Muscle of back (tissue), 13 donors: ENCODE data around the gene CYYR1. TPM values are rescaled to one million over a fixed set of nuclear protein-coding genes. Genes with fewer than 3 reads are reported as not detected.

Experiments
- DNase-seq, 3 donors: peaks; one replicate each; pipeline versions ENCODE4 v3.0.0 to v3.0.0-alpha.2; 2013
- long read RNA-seq, 9 donors: transcript quantifications; one replicate each; lab custom pipeline, GENCODE V29; 2026
- polyA plus RNA-seq, 10 donors: library from polyadenylated mRNA; unstranded; fragments of 120-200 nt; gene quantifications; one replicate each; pipeline ENCODE4 v1.2.1, GENCODE V29; 2013; ENCODE audit not compliant: insufficient read length in 10 of 10

The CYYR1 gene
- polyA plus RNA-seq = 10 to 100 TPM; 11.7 to 20.7 (median 17.4) TPM
- long read RNA-seq, donor 1, partial matches to known transcripts = 0 of 2 reads
- long read RNA-seq, donor 1, other reads (novel, unspliced or antisense) = 0 of 2 reads
- long read RNA-seq, donor 2, partial matches to known transcripts = 0 of 2 reads
- long read RNA-seq, donor 2, other reads (novel, unspliced or antisense) = 0 of 2 reads
- long read RNA-seq, donor 3 = 0 reads
- long read RNA-seq, donor 4, partial matches to known transcripts = 0 of 4 reads
- long read RNA-seq, donor 4, other reads (novel, unspliced or antisense) = 0 of 4 reads
- long read RNA-seq, donor 5, transcript CYYR1-201 (4 exons, 3,101 nt) = major isoform, 11 of 19 reads
- long read RNA-seq, donor 5, partial matches to known transcripts = 0 of 19 reads
- long read RNA-seq, donor 5, other reads (novel, unspliced or antisense) = 8 of 19 reads
- long read RNA-seq, donor 6, partial matches to known transcripts = 5 of 9 reads
- long read RNA-seq, donor 6, other reads (novel, unspliced or antisense) = 0 of 9 reads
- long read RNA-seq, donor 7, transcript CYYR1-201 (4 exons, 3,101 nt) = major isoform, 6 of 6 reads
- long read RNA-seq, donor 7, partial matches to known transcripts = 0 of 6 reads
- long read RNA-seq, donor 7, other reads (novel, unspliced or antisense) = 0 of 6 reads
- long read RNA-seq, donor 8, transcript CYYR1-201 (4 exons, 3,101 nt) = major isoform, 10 of 16 reads
- long read RNA-seq, donor 8, partial matches to known transcripts = 6 of 16 reads
- long read RNA-seq, donor 8, other reads (novel, unspliced or antisense) = 0 of 16 reads
- long read RNA-seq, donor 9, partial matches to known transcripts = 0 of 2 reads
- long read RNA-seq, donor 9, other reads (novel, unspliced or antisense) = 0 of 2 reads

DNA sequence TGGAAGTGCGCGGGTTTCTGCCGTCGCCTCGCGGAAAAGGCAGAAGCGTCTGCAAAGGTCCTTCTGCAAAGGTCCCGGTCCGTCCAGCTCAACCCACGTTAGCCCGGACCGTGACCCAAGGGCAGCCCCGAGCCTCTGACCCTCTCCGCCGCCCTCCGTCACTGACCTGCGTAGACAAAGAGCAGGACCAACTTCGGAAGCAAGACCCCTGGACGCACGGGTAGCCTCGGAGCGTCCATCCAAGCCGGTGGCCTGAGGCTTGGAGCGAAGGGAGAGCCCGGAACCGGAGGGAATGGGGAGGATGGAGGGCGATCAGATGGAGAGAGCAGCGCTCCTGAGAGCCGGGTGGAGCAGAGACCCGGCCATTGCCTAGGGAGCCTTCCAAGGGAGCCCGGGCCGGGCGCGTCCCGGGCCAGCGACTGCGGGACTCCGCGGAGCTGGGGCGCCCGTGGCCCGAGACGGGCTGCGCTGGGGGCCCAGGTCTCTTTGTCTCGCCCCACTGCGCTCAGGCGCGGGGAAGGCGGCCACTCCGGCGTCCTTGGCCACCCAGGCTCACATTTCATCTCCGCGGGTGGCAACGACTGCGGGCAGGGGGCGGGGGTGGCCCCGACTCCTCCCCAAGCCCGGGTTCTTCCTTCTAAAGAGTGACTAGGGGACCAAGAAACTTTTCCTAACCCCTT lies at the start of gene CYYR1:
CYYR1 (minus strand) TSS at position 585 of the 680 bp plus-strand sequence; CDS start at position 239, 346 bp downstream.
- DNase-seq = peak in 1 of 3 donors; percentile 65

DNA sequence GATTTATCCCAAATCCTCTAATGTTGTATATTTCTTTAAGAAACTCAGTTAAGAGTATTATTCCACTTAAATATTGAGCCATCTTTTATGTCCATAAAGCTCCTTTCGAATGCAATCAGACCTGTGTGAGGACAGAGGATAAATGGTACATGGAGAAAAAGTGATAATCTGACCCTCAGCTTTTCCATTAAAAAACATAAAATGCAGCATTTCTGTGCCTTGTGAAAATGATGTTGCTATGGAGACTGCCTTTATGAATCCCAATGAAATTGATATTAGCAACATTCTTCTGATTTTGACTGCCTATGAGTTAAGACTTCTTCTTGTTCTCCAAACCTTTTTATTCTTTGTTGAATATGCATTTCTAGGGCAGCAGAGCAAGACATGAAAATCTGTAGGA lies 44.1 kb upstream of the CYYR1 start:
- no peak for DNase-seq

DNA sequence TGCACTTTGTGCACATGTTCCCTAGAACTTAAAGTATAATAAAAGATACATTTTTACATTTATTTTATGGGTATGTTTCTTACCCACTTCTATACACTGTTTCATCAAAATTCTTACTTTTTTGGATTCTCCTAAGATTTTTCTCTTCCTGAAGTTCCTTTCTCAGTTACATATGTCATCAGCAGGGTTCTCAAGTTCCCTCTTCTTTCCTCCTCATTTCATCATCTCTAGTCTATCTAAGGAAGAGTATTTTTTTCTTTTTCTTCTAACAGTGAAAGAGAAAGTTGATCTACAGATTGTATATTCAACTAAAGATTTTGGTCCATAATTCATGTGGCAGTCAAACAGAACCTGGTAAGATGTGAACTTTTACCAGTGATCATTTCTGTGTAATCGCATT lies 41.2 kb upstream of the CYYR1 start:
- no peak for DNase-seq

DNA sequence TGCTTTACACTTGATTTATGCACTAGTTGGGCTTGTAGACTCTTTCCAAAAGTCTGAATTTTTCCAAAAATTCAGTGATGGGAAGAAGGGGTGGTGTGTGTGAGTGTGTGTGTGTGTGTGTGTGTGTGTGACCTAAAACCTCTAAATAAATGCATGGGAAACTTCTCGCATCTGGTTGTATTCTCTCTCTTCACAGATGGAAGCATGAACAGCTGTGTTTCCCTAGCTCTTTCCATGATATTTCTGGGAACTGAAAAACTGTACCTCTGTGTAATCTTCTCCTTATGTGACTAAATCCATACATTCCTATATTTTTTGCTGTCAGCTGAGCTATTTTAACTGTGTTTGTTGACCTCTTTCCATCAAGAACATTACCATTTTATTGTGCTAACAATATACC lies 26.2 kb upstream of the CYYR1 start:
- peak; percentile 28 to 81 (median 37) for DNase-seq

DNA sequence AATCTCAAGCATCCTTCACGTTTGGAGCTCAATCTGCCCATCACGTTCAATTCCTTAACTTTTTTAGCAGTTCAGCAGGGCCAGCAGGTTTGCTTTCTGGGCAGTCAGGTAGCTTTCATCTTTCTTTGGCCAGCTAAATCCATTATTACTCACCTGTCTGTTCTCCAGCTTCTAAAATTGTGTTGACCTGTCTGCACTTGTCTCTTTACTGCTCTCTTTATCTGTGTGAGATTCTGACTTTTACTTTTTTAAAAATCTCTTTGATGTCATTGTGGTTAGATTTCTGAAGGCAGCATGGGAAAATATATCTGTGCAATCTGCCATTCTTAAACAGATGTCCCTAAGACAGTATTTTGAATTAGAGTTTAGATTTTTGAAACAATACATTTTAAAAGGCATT lies 24.9 kb upstream of the CYYR1 start:
- no peak for DNase-seq

DNA sequence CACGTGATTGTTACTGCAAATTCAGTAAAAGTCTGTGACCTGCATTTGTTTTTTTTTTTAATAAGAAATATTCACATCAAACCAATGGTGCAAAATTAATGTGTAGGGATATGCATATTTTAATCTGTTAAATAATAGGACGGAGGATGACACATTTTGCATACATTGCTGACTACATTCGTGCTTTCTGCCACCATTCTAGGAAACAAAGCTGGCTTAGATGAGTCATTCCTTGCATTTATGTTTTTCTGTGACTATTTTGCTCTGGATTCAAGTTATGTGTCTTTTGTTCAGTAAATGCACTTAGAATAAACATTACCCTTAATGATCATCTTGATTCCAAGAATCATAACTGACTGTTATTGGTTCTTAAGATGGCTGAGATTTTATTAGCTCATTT lies 23.9 kb upstream of the CYYR1 start:
- no peak for DNase-seq

DNA sequence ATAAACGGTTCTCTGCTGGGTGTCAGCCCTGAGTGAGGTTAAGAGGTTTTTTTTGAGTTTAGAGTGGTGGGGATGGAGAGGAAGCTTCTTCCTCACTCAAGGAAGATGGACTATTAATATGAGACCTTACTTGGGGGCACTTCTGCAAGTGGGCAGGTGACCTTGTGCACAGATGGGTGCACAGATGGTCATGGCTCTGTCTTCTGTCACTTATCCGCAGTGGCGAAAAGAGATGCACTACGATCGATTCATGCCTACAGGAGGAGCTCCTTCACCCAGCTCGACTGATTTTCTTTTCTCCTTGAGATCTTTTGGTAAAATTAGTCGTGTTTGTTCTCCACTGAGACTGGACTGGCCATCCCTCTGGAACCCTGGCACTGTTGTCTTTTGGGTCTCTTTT lies 22.9 kb upstream of the CYYR1 start:
- DNase-seq = no peak

DNA sequence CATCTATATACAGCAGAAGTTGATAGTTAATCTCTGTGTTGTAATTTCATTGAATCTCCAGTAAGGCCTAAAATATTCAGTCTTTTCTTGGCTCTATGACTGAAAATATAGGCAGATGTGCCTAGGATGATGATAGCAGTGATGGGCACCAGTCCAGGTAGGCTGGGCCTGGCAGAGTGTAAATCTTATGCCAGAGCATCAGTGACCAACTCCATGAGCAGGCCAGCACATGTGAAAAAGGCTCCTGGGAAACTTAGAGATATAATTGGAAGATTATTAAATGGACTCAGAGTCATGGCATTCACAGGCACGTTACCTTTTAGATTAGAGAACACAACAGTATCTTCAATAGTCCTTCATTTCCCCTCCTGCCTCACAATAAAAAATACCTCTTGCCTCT lies 20.7 kb upstream of the CYYR1 start:
- DNase-seq = no peak

DNA sequence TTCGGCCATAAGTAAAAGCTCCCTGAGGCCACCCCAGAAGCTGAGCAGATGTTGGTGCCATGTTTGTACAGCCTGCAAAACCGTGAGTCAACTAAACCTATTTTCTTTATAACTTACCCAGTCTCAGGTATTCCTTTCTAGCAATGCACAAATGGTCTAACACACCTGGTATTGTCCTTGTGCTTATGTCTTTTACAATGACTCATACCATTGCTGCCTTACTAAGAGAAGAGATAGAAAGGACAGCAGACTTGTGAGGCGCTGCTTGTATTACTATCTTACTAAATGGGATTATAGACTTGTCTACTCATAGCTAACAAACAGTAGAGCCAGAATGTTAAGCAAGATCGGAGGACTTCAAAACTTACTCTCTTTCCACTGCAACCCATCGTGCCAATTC lies 18.5 kb upstream of the CYYR1 start:
- DNase-seq = no peak

DNA sequence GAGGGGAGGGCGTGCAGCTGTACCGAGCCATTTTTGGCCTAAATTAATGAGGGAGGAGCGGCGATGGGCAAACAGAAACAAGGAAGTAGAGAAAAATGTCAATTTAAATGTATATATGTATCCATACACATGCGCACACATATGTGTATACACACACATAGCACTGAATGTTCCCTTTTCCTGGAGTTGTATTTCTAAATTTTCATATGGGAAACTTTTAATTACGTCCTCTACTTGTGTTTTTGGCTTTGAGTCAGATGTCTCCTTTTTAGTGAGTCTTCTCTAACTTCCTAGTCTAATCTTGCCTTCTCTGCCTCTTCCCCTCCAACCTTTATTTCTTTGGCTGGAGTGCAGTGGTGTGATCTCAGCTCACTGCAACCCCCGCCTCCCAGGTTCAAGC lies 15.4 kb upstream of the CYYR1 start:
- no peak for DNase-seq

DNA sequence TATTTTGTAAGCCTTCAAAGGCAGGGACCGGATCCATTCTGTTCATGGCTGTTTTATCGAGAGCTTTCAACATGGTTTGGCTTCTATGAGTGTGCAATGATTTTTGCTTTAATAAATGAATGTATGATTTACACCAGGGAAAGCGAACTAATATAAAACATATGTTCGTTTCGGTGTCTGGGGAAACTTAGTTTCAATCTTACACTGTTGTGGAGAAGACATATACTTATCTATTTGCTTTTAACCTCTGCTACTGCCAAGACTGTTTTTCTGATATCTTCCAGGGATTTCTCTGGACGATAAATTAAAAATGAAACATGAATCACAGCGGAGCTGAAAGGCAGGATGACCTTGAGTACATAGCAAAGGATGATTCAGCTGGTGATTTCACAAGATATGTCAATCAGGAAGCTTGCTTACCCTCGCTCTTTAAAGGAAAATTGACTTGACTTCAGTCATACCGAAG lies 14.7 kb upstream of the CYYR1 start:
- DNase-seq = peak; percentile 49 to 91 (median 82)

DNA sequence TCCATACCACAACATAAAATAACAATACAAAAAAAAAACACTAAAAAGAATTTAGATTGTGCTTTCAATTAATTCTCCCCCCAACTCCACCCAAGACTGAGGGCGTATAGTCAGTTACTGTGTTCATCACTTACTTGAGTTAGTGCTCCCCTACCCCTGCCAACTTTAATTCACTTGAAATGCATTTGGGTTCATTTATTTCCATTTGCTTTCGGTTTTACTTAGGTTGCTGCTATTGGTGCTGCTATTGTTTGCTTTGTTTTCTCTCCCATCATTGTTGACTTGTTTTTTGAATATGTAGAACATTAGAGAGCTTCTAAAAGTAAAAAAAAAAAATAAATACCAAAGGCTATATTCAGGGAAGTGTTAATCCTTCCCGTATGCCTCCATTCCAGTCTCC lies 10.7 kb upstream of the CYYR1 start:
- DNase-seq = no peak

DNA sequence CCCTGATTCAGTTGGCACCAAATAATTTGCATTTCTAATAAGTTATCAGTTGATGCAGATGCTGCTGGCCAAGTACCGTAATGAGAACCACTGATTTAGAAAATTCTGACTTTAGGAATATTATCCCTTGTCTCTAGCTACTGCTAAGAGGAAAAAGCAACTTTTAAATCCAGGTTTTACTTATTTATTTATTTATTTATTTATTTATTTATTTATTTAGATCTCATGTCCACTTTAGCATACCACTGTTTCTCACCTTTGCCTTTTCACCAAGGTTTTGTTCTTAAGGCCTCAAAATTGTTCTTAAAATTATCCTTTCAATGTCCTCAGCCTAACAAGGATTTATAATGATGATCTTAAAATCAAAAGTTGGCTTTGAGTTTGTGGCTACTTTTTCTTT lies 8.7 kb upstream of the CYYR1 start:
- DNase-seq = no peak

DNA sequence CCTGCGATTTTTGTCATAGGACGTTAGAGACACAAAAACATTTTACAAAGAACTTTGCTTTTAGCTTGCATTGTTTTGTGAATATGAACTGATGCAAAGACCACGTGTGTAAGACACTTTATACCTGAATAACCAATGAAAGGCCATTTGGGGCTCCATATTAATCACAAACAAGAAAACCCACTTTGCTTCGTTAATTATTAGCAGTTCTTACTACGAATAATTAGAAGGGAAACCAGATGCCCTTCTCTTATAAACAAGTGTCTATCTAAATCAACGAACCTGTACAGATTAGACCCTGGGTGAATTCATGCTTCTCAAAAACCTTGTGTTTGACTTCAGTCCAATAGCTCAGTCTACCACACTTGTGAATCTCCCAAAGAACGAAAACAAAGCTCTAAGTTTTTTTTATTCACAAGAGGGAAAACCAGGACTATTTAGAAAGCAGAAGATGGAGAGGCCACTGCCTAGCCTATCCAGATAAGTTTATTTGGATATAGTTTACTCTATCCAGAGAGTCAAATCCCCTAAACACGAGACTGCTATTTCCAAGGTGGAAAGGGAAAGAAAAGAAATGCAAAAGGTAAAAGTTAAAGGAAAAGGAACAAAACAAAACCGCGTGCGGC lies 897 bp downstream of the CYYR1 start:
- DNase-seq = peak in 1 of 3 donors; percentile 29

DNA sequence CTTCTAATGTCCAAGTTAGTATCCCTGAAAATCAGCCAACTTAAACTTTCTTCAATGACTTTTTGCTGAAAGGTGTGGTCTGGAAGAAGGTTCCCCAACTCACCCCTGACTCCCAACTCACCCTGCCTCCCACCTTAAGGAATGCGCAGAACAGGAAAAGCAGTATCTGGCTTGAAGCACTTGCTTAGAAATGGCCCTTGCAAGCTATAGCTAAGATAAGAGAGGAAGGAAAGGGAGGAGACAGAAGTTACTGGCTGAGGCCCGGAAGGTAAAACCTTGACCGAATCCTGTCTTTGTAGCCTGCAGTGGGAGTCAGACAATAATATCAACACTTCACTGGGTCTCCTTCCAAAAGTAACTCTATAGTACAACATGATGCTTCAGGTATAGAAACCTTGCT lies 2.9 kb downstream of the CYYR1 start:
- DNase-seq = no peak

DNA sequence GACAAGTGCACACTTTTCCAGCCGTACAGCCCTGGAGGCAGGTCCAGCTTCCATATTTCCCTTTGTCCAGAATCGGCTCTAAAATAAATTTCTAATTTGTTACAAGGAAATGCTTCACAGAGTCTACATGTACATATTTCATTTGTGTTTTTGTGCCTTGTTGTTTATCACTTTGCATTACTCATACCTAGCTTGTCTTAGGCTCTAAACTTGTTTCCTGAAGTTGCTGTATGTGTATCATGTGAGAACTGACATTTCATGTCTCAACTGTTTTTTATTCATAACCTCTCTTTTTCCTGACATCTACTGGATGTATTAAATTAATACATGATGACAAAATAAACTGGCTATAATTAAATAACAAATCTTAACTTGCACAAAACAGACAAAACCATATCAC lies 7.5 kb downstream of the CYYR1 start:
- no peak for DNase-seq

DNA sequence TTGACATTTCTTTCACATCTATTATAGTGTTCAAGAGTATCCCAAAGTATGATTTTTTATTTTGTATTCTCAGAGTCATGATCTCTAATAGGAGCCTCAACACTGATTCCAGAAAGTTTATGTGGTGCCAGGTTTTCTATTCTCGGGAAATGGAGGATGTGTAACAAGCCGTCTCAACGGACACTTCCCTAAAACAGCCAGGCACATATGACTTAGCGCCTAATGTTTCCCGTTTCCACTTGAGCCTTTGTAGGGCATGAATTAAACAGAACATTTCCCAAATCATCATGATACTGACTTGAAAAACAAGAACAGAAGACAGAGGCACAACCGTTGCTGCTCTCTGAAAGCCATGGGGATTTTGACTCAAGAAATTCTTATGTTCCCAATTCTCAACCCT lies 8.0 kb downstream of the CYYR1 start:
- DNase-seq = no peak

DNA sequence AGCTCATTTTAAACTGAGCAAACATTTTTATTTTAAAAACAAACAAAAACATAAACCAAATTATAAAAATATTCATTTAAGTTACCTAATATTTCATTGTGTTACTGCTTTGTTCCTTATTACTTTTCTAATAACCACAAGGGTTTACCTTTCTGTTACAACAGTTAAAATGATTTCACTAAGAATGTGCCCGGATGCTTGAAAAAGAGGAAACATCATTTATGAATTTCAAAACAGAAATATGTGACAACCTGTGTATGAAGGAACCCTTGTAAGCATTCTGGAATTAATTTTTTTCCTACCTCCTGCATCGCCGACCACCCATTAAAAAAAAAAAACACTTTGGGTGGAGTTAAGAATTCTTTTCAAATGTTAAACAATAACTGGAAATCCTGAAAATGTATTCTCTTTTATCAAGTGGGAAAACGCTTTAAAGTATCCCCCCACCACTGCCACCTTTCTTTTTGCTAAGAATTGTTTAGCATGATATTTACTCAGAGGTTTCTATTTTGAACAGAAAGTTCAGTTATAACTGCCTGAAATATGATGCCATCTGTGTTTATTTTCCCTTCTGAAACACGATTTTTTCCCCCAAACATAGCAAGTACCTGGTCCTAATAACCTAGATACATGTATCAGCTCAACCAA lies 9.1 kb downstream of the CYYR1 start:
- no peak for DNase-seq

DNA sequence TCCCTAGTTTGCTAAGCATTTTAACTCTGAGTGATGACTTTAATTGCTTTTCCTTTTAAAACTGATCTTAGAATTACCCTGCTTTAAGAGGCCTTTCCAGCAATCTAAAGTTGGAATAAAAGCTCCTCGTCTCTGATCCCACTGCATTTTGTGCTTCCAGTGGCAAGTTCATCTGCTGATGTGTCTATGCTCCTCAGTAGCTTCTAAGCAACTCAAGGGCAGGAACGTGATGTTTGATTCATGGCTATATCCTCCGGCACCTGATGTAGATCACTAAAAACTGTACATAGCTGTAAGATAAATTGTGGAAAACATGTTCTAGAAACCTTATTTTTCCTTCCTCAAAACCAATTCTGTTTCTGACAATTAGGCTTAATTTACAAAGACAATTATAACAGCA lies 12.5 kb downstream of the CYYR1 start:
- DNase-seq = no peak

DNA sequence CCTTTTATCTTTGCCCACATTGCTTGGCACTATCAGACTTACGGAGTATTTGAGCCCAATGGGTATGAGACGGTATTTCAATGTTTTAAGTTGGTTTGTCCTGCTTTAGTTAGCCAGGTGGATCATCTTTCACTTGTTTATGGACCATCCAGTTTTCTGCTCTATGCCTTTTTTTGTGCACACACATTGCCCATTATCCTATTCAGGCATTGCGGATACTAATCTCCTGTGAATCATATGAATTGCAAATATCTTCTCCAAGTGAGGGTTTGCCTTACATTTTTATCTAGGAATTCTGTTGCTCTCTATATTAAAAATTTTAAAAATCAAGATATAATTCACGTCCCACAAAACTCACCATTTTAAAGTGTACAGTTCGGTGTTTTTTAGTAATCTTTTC lies 14.0 kb downstream of the CYYR1 start:
- DNase-seq = no peak

DNA sequence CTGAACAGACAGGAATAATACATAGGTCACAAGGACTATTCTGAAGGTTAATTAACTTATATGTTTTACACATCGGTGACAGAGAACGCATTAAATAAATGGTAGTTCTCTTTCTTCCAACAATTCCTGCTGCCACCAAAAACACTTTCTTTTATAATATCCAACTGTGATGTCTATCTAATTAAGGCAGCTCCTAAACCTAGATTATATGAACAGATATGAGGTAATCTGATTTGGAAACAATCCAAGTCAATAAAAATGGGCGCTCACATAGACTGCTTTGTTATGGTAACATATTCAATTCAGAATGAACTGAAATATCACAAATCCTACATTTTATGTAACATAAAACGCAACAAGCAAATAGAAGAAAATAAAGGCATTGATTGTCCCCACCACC lies 16.0 kb downstream of the CYYR1 start:
- no peak for DNase-seq
